CD4-positive, alpha-beta T cell treated with Interleukin-6 at 100 ng/mL for 8 hours (primary cell): ENCODE measurements around the gene PAQR4.

Experiments
- DNase-seq: peaks from one replicate; pipeline ENCODE4 v3.0.0-alpha.2; 2020; ENCODE audit warnings: mixed read lengths, low spot score

Gene PAQR4

GRCh38 chr16:2966043-2966807 lies 2.9 kb upstream of the PAQR4 start:
- no peak for DNase-seq

GRCh38 chr16:2966808-2967191 lies 2.3 kb upstream of the PAQR4 start:
- no peak for DNase-seq

GRCh38 chr16:2967211-2967631 lies 1.9 kb upstream of the PAQR4 start:
- DNase-seq = no peak

GRCh38 chr16:2967721-2968161 lies 1.4 kb upstream of the PAQR4 start:
- no peak for DNase-seq

GRCh38 chr16:2968368-2968737 lies 795 bp upstream of the PAQR4 start:
- no peak for DNase-seq

GRCh38 chr16:2969545-2970521 lies 685 bp downstream of the PAQR4 start:
- DNase-seq = peak; percentile 43

- DNase-seq = no peak
These were observed 1.4 kb downstream of the PAQR4 start for GRCh38 chr16:2970563-2970962.

- no peak for DNase-seq
These were observed 2.2 kb downstream of the PAQR4 start for GRCh38 chr16:2971134-2971984.

- no peak for DNase-seq
These were observed 3.0 kb downstream of the PAQR4 start for GRCh38 chr16:2971985-2972784.

GRCh38 chr16:2973093-2973492 lies 3.9 kb downstream of the PAQR4 start:
- no peak for DNase-seq

- DNase-seq = no peak
These were observed 4.6 kb downstream of the PAQR4 start for GRCh38 chr16:2973605-2974318.

- DNase-seq = no peak
These were observed 5.3 kb downstream of the PAQR4 start for GRCh38 chr16:2974319-2975056.

GRCh38 chr16:2975161-2975795 lies 6.1 kb downstream of the PAQR4 start:
- no peak for DNase-seq

GRCh38 chr16:2976201-2976600 lies 7.1 kb downstream of the PAQR4 start:
- DNase-seq = no peak

GRCh38 chr16:2976673-2977072 lies 7.5 kb downstream of the PAQR4 start:
- DNase-seq = no peak

GRCh38 chr16:2977440-2977839 lies 8.3 kb downstream of the PAQR4 start:
- DNase-seq = no peak

GRCh38 chr16:2979669-2980226 lies 10.6 kb downstream of the PAQR4 start:
- no peak for DNase-seq

- DNase-seq = peak; percentile 91
These were observed 11.4 kb downstream of the PAQR4 start, which contains the start of gene PKMYT1 for GRCh38 chr16:2980227-2981176. PKMYT1 (minus strand) TSS chr16:2980446; CDS start chr16:2979657, 789 bp downstream.
